Testis (tissue), 3 donors: Measurements from ENCODE around the gene NAPEPLD. TPM values are rescaled to one million over a fixed set of nuclear protein-coding genes. Genes with fewer than 3 reads are reported as not detected.
A peak's percentile ranks its signal among the peaks of the same experiment; 100 is the strongest.

Experiments
- DNase-seq: peaks from one replicate; pipeline ENCODE4 v3.0.0-alpha.2; 2019
- H3K27ac ChIP-seq, 2 donors: fragments of 200-600 bp; sonication (generic); one replicate each; pipeline ENCODE4 v1.5.1; 2019
- H3K27me3 ChIP-seq: fragments of 200-600 bp; sonication (generic); one replicate; pipeline ENCODE4 v1.5.1; 2019
- H3K36me3 ChIP-seq: fragments of 200-600 bp; sonication (generic); one replicate; pipeline ENCODE4 v1.5.1; 2017; ENCODE audit warnings: low read depth; ENCODE audit errors: missing control alignments
- H3K4me1 ChIP-seq: fragments of 200-600 bp; sonication (generic); one replicate; pipeline ENCODE4 v1.5.1; 2019
- H3K4me3 ChIP-seq, 2 donors: fragments of 200-600 bp; sonication (generic); one replicate each; pipeline ENCODE4 v1.5.1; 2017 to 2019
- H3K9me3 ChIP-seq: fragments of 200-600 bp; sonication (generic); one replicate; pipeline ENCODE4 v1.5.1; 2017
- POLR2A ChIP-seq: fragments of 450-650 bp; IDR thresholded peaks from one replicate; pipeline ENCODE4 v1.6.1; 2017; ENCODE audit warnings: antibody characterized with exemption, mild to moderate bottlenecking, moderate library complexity
- WGBS, 2 donors: methylation state at CpG; one replicate each; pipeline ENCODE4 v1.1.5; 2018; 5-methylcytosine and 5-hydroxymethylcytosine counted together
- intact Hi-C: fragments of 100-400 bp; cut with DNase I; formaldehyde crosslinking; loops from one replicate; pipeline ENCODE4 v1.15.1; 2023; ENCODE audit warnings: low total_unique reads
- polyA plus RNA-seq: library from polyadenylated mRNA; stranded (reverse); fragments of 350-450 nt; fragmentation: Illumina TruSeq; extraction: RNeasy Lipid Tissue Mini Kit (QIAGEN cat#74804); gene quantifications from one replicate; pipeline ENCODE4 v1.2.3, GENCODE V29; 2014; ENCODE audit warnings: low read depth, low replicate concordance; ENCODE audit not compliant: insufficient read depth
- total RNA-seq, 2 donors: library from RNA; depleted of rRNA; stranded (reverse); fragments of >200 nt; gene quantifications; one replicate each; pipeline ENCODE4 v1.2.3, GENCODE V29; 2016
- TF ChIP-seq, protein P1 (sequence below), 3 experiments: fragments of 450-650 bp in 2 of 3; fragments of 200-600 bp in 1 of 3; sonication (generic) in 1 of 3; IDR thresholded peaks; one replicate each; pipeline ENCODE4 v1.5.1; 2016 to 2019; ENCODE audit warnings: antibody characterized with exemption in 3 of 3, mild to moderate bottlenecking in 2 of 3, moderate library complexity in 1 of 3

NAPEPLD gene
- total and polyA plus RNA-seq, 3 donors from 2014 or later = 32.3 to 53.1 (median 44.7) TPM

GRCh38 chr7:103132995-103133688 lies 15.8 kb downstream of the NAPEPLD start:
- Histone ChIP-seq H3K9me3 (no peaks in the 10 kb centered on the region), H3K27ac (peak overlapping the region in 1 of 2 donors; percentile 46), H3K4me1 (peaks cover 43% of the 10 kb centered on the region), H3K4me3 (no peak overlapping the region), H3K27me3 (no peaks in the 10 kb centered on the region), H3K36me3 (no peaks in the 10 kb centered on the region)
- no peak for DNase-seq
- intact Hi-C loops = no loop called here
- TF ChIP-seq POLR2A = no peak
- TF ChIP-seq, protein P1, sequence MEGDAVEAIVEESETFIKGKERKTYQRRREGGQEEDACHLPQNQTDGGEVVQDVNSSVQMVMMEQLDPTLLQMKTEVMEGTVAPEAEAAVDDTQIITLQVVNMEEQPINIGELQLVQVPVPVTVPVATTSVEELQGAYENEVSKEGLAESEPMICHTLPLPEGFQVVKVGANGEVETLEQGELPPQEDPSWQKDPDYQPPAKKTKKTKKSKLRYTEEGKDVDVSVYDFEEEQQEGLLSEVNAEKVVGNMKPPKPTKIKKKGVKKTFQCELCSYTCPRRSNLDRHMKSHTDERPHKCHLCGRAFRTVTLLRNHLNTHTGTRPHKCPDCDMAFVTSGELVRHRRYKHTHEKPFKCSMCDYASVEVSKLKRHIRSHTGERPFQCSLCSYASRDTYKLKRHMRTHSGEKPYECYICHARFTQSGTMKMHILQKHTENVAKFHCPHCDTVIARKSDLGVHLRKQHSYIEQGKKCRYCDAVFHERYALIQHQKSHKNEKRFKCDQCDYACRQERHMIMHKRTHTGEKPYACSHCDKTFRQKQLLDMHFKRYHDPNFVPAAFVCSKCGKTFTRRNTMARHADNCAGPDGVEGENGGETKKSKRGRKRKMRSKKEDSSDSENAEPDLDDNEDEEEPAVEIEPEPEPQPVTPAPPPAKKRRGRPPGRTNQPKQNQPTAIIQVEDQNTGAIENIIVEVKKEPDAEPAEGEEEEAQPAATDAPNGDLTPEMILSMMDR (IDR thresholded peaks at IDR 0.05) = no peak
- 73 to 75% methylated on average over 9 of the region's 9 CpGs for WGBS, 2 donors

GRCh38 chr7:103130901-103131624 lies 17.8 kb downstream of the NAPEPLD start:
- Histone ChIP-seq H3K4me3 (no peak overlapping the region), H3K36me3 (no peaks in the 10 kb centered on the region), H3K9me3 (no peaks in the 10 kb centered on the region), H3K4me1 (peaks cover 43% of the 10 kb centered on the region), H3K27me3 (no peaks in the 10 kb centered on the region), H3K27ac (peak overlapping the region; percentile 75 to 77)
- no peak for TF ChIP-seq POLR2A
- TF ChIP-seq, protein P1 (IDR thresholded peaks at IDR 0.05) = no peak
- no peak for DNase-seq
- WGBS, 2 donors = 78% methylated on average over 9 of the region's 9 CpGs
- intact Hi-C loops = no loop called here

DNA sequence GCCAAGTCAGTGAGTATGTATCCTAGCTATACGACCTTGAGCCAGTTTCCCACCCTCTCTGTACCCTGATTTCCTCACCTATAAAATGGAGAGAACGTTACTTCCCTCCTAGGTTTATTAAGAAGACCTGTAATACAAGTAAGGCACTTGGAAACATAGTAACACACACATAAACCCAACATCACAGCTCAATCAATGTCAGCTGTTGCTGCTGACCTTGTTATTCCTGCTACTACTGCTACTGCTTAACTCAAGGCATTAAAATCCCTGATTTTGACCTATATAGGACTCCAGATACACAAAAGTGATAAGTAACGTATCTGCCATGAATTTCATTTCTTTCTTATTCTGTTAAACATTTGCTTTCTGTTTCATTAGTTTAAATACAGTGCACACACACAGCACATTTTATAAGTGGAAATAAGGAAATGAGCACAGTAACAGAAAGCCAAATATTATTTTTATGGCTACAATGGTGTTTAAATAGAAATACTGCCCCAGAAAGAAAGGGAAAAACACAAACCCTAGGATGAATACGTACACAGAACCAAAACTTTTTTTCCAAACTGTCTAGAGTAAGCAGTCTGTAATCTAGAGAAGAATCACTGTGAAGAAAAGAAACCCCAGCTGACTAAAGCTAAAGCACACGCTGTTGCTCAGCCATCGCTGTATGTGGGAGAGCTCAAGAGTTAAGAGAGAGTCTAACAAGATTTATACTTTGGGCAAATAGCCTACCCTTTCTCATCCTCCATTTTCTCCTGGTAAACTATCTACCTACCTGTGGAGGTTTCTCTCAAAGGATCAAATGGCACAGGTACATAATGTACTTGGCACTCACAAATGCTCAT lies 19.0 kb downstream of the NAPEPLD start:
- no peaks in the 10 kb centered on the region for H3K36me3 ChIP-seq
- no peaks in the 10 kb centered on the region for H3K9me3 ChIP-seq
- H3K27ac ChIP-seq = peak overlapping the region; percentile 75 to 77
- H3K4me1 ChIP-seq = peaks cover 34% of the 10 kb centered on the region
- H3K27me3 ChIP-seq = no peaks in the 10 kb centered on the region
- WGBS, 2 donors = 25 to 41% methylated on average over 6 of the region's 6 CpGs
- TF ChIP-seq POLR2A = no peak
- TF ChIP-seq, protein P1 (IDR thresholded peaks at IDR 0.05) = no peak
- H3K4me3 ChIP-seq = no peak overlapping the region
- DNase-seq = peak; percentile 52
- intact Hi-C loops = no loop called here

- no peaks in the 10 kb centered on the region for H3K36me3 ChIP-seq
- intact Hi-C loops = no loop called here
- H3K9me3 ChIP-seq = no peaks in the 10 kb centered on the region
- no peak overlapping the region for H3K4me3 ChIP-seq
- no peak for DNase-seq
- no peaks in the 10 kb centered on the region for H3K27me3 ChIP-seq
- peaks cover 20% of the 10 kb centered on the region for H3K4me1 ChIP-seq
- H3K27ac ChIP-seq = no peak overlapping the region
- WGBS, 2 donors = 40% methylated on average over 2 of the region's 2 CpGs
- TF ChIP-seq, protein P1 (IDR thresholded peaks at IDR 0.05) = no peak
- TF ChIP-seq POLR2A = no peak
Measured at GRCh38 chr7:103127006-103127405, 21.9 kb downstream of the NAPEPLD start.
